HG03025 (cell line): ENCODE results near the gene EYS.
A peak's percentile ranks its signal among the peaks of the same experiment; 100 is the strongest.
"Not testable (repeated sequence)": the region's sequence is repeated elsewhere in the genome, so short reads cannot be mapped to it uniquely, and the experiment has no call there.

Source experiments
- ATAC-seq: cut with Tn5 transposase; IDR thresholded peaks from one replicate; pipeline ENCODE4 v1.9.1; 2021; ENCODE audit warnings: mild to moderate bottlenecking, moderate library complexity; ENCODE audit not compliant: unreplicated experiment, low FRiP score

EYS gene

GRCh38 chr6:63797721-63798120 lies 1909.3 kb downstream of the EYS start:
- ATAC-seq = no peak

- no peak for ATAC-seq
Measured at GRCh38 chr6:63795826-63796225, 1911.2 kb downstream of the EYS start.

GRCh38 chr6:63795006-63795405 lies 1912.0 kb downstream of the EYS start:
- ATAC-seq = no peak

- no peak for ATAC-seq
Measured at GRCh38 chr6:63793465-63794137, 1913.4 kb downstream of the EYS start.

- ATAC-seq = no peak
Measured at GRCh38 chr6:63792736-63793464, 1914.1 kb downstream of the EYS start.

GRCh38 chr6:63790334-63790733 lies 1916.7 kb downstream of the EYS start:
- ATAC-seq = peak; percentile 57

GRCh38 chr6:63789699-63790098 lies 1917.3 kb downstream of the EYS start:
- no peak for ATAC-seq

GRCh38 chr6:63788569-63788968 lies 1918.5 kb downstream of the EYS start:
- ATAC-seq = no peak

GRCh38 chr6:63787021-63787420 lies 1920.0 kb downstream of the EYS start:
- ATAC-seq = no peak

- ATAC-seq = peak; percentile 49
Measured at GRCh38 chr6:63785006-63785405, 1922.0 kb downstream of the EYS start.

GRCh38 chr6:63783096-63783495 lies 1923.9 kb downstream of the EYS start:
- ATAC-seq = no peak

GRCh38 chr6:63774961-63775360 lies 1932.1 kb downstream of the EYS start:
- ATAC-seq = no peak

GRCh38 chr6:63773200-63773599 lies 1933.8 kb downstream of the EYS start:
- no peak for ATAC-seq

GRCh38 chr6:63765828-63766227 lies 1941.2 kb downstream of the EYS start:
- ATAC-seq = no peak

- no peak for ATAC-seq
Measured at GRCh38 chr6:63764318-63764916, 1942.6 kb downstream of the EYS start.

- no peak for ATAC-seq
Measured at GRCh38 chr6:63760199-63760598, 1946.8 kb downstream of the EYS start.

GRCh38 chr6:63759605-63760105 lies 1947.4 kb downstream of the EYS start:
- ATAC-seq = no peak

GRCh38 chr6:63757826-63758225 lies 1949.2 kb downstream of the EYS start:
- no peak for ATAC-seq

GRCh38 chr6:63757275-63757674 lies 1949.8 kb downstream of the EYS start:
- not testable (repeated sequence) for ATAC-seq

- ATAC-seq = no peak
Measured at GRCh38 chr6:63750400-63750799, 1956.6 kb downstream of the EYS start.

- no peak for ATAC-seq
Measured at GRCh38 chr6:63745784-63746183, 1961.2 kb downstream of the EYS start.

GRCh38 chr6:63744810-63745209 lies 1962.2 kb downstream of the EYS start:
- ATAC-seq = no peak
